GM12801 (cell line): ENCODE results near the gene CIBAR2.

Experiments
- TF ChIP-seq, protein P1 (sequence below): IDR thresholded peaks from one replicate; pipeline ENCODE4 v1.5.1; 2011; ENCODE audit warnings: control low read depth; ENCODE audit not compliant: insufficient read length; ENCODE audit errors: extremely low read depth

The CIBAR2 gene

DNA sequence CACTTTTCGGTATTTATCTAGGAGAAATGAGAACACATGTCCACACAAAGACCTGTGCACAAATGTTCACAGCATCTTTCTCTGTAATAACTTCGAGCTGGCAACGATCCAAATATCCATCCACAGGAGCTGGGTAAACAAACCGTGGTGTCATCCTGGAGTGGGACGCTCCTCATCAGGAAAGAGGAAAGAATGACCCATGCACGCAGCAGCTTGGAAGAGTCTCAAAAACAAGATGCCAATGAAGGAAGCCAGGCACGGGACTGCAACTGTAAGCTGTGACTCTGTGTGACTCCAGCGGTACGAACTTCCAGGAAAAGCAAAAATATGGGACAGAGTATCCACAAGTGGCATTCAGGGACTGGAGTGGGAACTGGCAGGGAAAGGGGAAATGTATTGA lies 36.7 kb upstream of the CIBAR2 start:
- TF ChIP-seq, protein P1, sequence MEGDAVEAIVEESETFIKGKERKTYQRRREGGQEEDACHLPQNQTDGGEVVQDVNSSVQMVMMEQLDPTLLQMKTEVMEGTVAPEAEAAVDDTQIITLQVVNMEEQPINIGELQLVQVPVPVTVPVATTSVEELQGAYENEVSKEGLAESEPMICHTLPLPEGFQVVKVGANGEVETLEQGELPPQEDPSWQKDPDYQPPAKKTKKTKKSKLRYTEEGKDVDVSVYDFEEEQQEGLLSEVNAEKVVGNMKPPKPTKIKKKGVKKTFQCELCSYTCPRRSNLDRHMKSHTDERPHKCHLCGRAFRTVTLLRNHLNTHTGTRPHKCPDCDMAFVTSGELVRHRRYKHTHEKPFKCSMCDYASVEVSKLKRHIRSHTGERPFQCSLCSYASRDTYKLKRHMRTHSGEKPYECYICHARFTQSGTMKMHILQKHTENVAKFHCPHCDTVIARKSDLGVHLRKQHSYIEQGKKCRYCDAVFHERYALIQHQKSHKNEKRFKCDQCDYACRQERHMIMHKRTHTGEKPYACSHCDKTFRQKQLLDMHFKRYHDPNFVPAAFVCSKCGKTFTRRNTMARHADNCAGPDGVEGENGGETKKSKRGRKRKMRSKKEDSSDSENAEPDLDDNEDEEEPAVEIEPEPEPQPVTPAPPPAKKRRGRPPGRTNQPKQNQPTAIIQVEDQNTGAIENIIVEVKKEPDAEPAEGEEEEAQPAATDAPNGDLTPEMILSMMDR = no peak

DNA sequence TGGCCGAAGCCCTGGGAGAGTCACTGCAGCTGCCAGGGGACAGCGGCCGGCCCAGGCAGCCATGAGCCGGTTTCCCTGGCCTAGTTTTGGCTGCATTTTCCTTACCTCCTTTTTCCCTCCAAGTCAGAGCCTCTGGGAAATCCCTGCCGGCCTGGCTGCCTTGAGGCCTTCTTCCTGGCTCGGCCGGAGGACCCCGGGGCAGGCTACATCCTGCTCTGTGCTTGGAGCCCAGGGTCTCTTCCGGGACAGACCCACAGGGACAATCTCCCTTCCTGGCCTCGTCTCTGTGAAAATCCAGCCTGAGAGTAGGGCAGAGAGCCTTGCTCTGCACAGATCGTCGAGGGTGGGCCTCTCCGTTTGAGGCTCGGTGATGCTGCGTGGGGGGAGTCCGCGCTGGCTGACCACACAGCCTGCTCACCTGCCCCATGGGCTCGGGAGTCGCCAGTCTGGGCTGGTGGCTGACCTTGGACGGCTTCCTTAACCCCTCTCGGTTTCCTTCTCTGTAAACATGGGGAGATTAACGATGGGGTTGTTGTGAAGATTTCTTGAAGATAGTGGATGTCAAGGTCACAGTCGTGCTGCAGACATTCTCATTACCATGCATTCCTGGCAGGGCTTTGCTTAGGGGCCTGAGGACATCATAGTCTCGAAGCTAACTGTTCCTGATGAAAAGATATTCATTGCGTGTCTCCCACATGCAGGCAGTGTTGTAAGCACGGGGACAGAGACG lies 34.8 kb upstream of the CIBAR2 start:
- TF ChIP-seq, protein P1 = no peak

DNA sequence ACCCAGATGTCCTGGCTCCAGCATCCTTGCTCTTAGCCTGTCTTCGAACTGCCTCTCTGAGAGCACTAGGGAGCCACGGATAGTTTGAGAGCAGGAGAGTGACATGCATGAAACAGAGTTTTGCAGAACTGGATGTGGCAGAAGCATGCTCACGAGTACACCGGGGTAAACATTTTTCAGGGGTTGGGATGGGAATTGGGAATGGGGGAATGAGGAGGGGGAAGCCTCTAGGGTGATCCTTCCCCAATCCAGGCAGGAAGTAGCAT lies 34.2 kb upstream of the CIBAR2 start:
- TF ChIP-seq, protein P1 = no peak

DNA sequence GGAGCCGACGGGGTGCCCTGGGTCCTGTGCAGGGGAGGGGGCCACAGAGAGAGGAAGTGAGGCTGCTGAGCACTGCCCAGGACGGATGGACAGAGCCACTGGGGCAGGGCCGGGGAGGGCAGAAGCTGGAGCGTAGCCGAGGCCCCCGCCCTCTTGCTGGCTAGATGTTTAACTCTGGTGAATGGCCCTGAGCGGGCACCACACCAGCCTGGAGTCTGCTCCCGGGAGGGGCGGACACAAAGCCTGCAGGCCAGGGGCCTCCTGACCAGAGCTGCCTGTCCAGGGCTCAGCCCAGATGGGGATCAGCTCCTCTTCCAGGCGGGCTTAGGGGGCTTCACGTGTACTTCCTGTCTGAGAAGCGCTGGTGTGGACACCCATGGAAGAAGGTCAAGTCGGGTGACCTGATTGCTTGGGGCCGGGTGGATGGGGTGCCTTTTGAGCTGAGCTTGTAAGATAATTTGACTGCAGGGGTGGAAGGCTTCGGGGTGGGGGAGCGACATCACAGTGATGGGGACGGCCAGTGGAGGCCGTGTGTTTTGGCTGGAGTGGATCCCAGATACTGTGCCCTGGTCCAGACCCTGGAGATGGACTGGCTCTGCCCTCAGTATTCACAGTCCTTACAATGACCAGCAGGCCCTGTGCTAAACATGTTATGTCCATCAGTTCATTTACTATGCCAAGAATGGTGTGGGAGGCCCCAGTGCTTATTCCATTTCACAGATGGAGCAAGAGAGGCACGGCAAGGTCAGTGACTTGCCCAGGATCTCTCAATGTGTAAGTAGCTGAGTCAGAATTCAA lies 33.7 kb upstream of the CIBAR2 start:
- TF ChIP-seq, protein P1 = no peak

DNA sequence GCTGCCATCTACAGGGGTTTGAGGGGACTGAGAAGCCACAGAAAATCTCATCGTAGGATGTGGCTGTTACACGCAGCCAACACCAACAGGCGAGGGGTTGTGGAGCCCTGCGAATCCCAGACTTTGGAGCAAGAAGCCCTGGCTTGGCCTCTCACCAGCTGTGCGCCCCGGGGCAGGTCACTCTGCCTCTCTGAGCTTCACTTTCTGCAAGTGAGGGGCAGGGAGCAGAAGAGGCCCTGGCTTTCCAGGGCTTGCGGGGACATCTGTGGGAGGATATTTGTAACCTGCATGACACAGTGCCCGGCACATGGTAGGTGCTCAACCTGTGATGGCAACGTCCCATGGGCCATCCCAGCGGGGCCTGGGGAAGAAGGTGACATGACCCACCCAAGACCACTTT lies 32.9 kb upstream of the CIBAR2 start:
- TF ChIP-seq, protein P1 = no peak

DNA sequence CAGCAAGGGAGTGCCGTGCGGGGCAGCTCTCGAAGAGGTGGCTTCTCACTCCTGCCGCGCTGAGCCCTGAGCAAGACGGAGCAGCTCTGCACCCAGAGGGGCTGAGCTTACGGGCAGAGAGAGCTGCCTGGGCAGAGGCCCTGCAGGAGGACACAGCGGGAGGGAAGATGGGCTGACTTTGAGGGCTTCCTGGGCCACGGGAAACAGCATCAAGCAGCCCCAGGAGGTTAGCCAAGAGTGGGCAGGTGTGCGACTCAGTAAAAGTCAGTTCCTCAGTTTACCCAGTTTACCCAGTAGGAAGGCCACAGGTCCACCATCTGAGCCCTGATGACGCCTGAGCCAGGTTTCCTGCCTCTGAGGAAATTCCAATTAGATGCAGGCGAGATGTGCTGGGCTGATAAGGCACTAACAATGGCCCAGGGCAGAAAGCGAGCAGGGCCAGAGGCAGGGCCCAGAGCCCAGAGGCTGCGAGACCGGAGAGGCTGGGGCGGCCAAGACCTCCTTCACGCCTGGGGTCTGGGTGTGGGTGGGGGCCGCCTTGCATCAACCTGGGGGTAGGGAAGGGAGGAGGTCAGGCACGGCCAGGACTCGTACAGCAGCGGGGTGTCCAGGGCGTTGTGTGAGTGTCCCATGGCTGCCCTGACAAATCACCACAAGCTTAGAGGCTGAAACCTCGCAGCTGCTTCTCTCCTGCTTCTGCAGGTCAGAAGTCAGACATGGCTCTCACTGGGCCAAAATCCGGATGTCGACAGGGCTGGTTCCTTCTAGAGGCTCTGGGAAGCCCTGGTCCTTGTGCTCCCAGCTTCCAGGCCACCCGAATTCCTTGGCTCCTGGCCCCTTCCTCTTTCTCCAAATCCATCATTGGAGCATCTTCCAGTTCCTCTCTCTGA lies 32.0 kb upstream of the CIBAR2 start:
- TF ChIP-seq, protein P1 = no peak

DNA sequence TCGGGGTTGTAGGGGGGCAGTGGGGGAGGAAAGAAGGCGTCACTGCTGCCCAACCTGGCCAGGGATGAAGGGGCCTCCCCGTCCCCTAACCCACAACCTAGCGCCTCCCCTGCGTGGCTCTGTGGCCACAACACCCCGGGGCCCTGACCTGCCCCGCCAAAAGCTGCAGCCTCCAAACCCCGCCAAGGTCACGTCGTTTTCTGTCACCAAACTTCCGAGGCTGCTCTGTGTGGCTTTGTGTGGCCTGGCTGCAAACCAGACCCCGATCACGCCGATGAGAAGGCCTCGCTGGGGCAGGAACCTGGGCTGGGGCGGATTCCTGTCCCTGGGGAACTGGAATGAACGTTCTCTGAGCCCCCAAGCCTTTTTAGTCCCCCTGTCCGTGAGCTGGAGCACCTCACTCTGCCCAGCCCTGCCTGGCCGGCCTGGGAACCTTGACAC lies 30.5 kb upstream of the CIBAR2 start:
- TF ChIP-seq, protein P1 = no peak
